H1 (cell line): ENCODE measurements around the gene ANKS1B. TPM values are rescaled to one million over a fixed set of nuclear protein-coding genes. Genes with fewer than 3 reads are reported as not detected.
"Not testable (repeated sequence)": the region's sequence is repeated elsewhere in the genome, so short reads cannot be mapped to it uniquely, and the experiment has no call there.

Source experiments
- CTCF ChIA-PET: fragments of 300-600 bp; sonication (Branson Sonifier 250); formaldehyde crosslinking; loops from one replicate; lab custom pipeline; 2021; ENCODE audit not compliant: partially characterized antibody; lab: Charles Lee
- POLR2A ChIA-PET: fragments of 300-600 bp; sonication (Branson Sonifier 250); formaldehyde crosslinking; loops from one replicate; lab custom pipeline; 2021; ENCODE audit warnings: inconsistent platforms; ENCODE audit not compliant: partially characterized antibody; lab: Charles Lee
- DNase-seq, 2 experiments: peaks; one replicate each; pipeline versions ENCODE4 v3.0.0 to v3.0.0-alpha.2; 2010 to 2022; ENCODE audit warnings: low spot score in 2 of 2, low read depth in 1 of 2, mixed read lengths in 1 of 2
- FAIRE-seq: peaks from 2 replicates; lab custom pipeline; 2011; peaks lifted over from hg19 to GRCh38; lab: Jason Lieb, UNC
- H2AFZ ChIP-seq: 2 replicates; pipeline ENCODE4 v1.8.1; 2012; ENCODE audit warnings: low read length, inconsistent platforms
- H2AK5ac ChIP-seq: 2 replicates; pipeline ENCODE4 v1.6.1; 2013; ENCODE audit warnings: low read depth, low read length
- H2BK120ac ChIP-seq: replicated peaks from 2 replicates; pipeline ENCODE3; 2013; ENCODE audit warnings: low read depth, low read length, inconsistent platforms
- H2BK12ac ChIP-seq: 2 replicates; pipeline ENCODE4 v1.6.1; 2013; ENCODE audit warnings: low read depth, low read length
- H2BK15ac ChIP-seq: 2 replicates; pipeline ENCODE4 v1.6.1; 2013; ENCODE audit warnings: low read length
- H2BK20ac ChIP-seq: 2 replicates; pipeline ENCODE4 v1.6.1; 2013; ENCODE audit warnings: low read length
- H2BK5ac ChIP-seq: 2 replicates; pipeline ENCODE4 v1.6.1; 2013; ENCODE audit warnings: low read depth, low read length
- H3K14ac ChIP-seq: 2 replicates; pipeline ENCODE4 v1.6.1; 2013; ENCODE audit warnings: inconsistent platforms; ENCODE audit not compliant: insufficient read length
- H3K18ac ChIP-seq: 2 replicates; pipeline ENCODE4 v1.6.1; 2013; ENCODE audit warnings: low read length; ENCODE audit errors: extremely low read depth
- H3K23ac ChIP-seq: 2 replicates; pipeline ENCODE4 v1.6.1; 2013; ENCODE audit warnings: inconsistent platforms; ENCODE audit not compliant: insufficient read length
- H3K23me2 ChIP-seq: 2 replicates; pipeline ENCODE4 v1.6.1; 2013; ENCODE audit warnings: low read depth, low read length
- H3K27ac ChIP-seq: 2 replicates; pipeline ENCODE4 v1.6.1; 2011; ENCODE audit warnings: low read depth, low read length, inconsistent platforms
- H3K27me3 ChIP-seq, 4 experiments: replicated peaks in 1 of 4; 1 replicate in 1 of 4; 2 replicates in 3 of 4; pipeline versions ENCODE4 v1.6.1 to v1.8.1; 2011 to 2013; ENCODE audit warnings: low read length in 3 of 4, mild to moderate bottlenecking in 3 of 4, inconsistent platforms in 2 of 4, mixed read lengths in 2 of 4, moderate library complexity in 1 of 4; ENCODE audit not compliant: control insufficient read depth in 3 of 4, insufficient read depth in 3 of 4; ENCODE audit errors: extremely low read depth in 1 of 4
- H3K36me3 ChIP-seq, 4 experiments: 2 replicates each; pipeline versions ENCODE4 v1.6.1 to v1.8.1; 2011 to 2013; ENCODE audit warnings: mild to moderate bottlenecking in 4 of 4, low read length in 3 of 4, moderate library complexity in 2 of 4, control low read depth in 1 of 4, inconsistent platforms in 1 of 4; ENCODE audit not compliant: insufficient read depth in 4 of 4, control insufficient read depth in 2 of 4
- H3K4ac ChIP-seq: replicated peaks from 2 replicates; pipeline ENCODE3; 2013; ENCODE audit warnings: low read length, low read depth, mixed read lengths, inconsistent platforms; ENCODE audit not compliant: insufficient read length
- H3K4me1 ChIP-seq, 4 experiments: replicated peaks in 1 of 4; 1 replicate in 1 of 4; 2 replicates in 3 of 4; pipeline versions ENCODE4 v1.6.1 to v1.8.1; 2011 to 2013; ENCODE audit warnings: low read length in 3 of 4, inconsistent platforms in 2 of 4, mixed read lengths in 1 of 4; ENCODE audit not compliant: insufficient read depth in 4 of 4, control insufficient read depth in 3 of 4
- H3K4me2 ChIP-seq, 2 experiments: 2 replicates each; pipeline versions ENCODE4 v1.6.1 to v1.8.1; 2011 to 2013; ENCODE audit warnings: low read depth in 2 of 2, low read length in 2 of 2, control low read depth in 1 of 2, inconsistent platforms in 1 of 2, mild to moderate bottlenecking in 1 of 2; ENCODE audit not compliant: insufficient read depth in 1 of 2
- H3K4me3 ChIP-seq, 4 experiments: fragments of 200-600, 300-600 bp in 1 of 4; sonication (generic), shearing (Covaris generic), sonication (Bioruptor Twin) in 1 of 4; 2 replicates each; pipeline versions ENCODE4 v1.5.1 to v1.8.1; 2011 to 2016; ENCODE audit warnings: low read length in 4 of 4, low read depth in 3 of 4, control low read depth in 2 of 4, inconsistent platforms in 2 of 4, mild to moderate bottlenecking in 2 of 4, mixed read lengths in 1 of 4, moderate library complexity in 1 of 4; ENCODE audit not compliant: insufficient read depth in 2 of 4; ENCODE audit errors: extremely low read depth in 1 of 4
- H3K56ac ChIP-seq: replicated peaks from 2 replicates; pipeline ENCODE3; 2013; ENCODE audit warnings: low read depth, mild to moderate bottlenecking, mixed read lengths, low read length, inconsistent platforms; ENCODE audit not compliant: insufficient read length
- H3K79me1 ChIP-seq: 2 replicates; pipeline ENCODE4 v1.6.1; 2013; ENCODE audit warnings: low read depth, low read length, control low read depth
- H3K79me2 ChIP-seq, 2 experiments: 2 replicates each; pipeline versions ENCODE4 v1.6.1 to v1.8.1; 2012 to 2013; ENCODE audit warnings: low read length in 2 of 2, mild to moderate bottlenecking in 2 of 2, inconsistent platforms in 1 of 2; ENCODE audit not compliant: insufficient read depth in 2 of 2, control insufficient read depth in 1 of 2
- H3K9ac ChIP-seq, 4 experiments: replicated peaks in 1 of 4; 1 replicate in 1 of 4; 2 replicates in 3 of 4; pipeline versions ENCODE4 v1.6.1 to v1.8.1; 2011 to 2013; ENCODE audit warnings: low read depth in 3 of 4, low read length in 3 of 4, control low read depth in 2 of 4, mild to moderate bottlenecking in 2 of 4, moderate library complexity in 2 of 4, inconsistent platforms in 1 of 4; ENCODE audit errors: extremely low read depth in 1 of 4
- H3K9me3 ChIP-seq, 2 experiments: 2 replicates each; pipeline versions ENCODE4 v1.6.1 to v1.8.1; 2012 to 2013; ENCODE audit warnings: mild to moderate bottlenecking in 2 of 2, moderate library complexity in 2 of 2, control low read depth in 1 of 2, inconsistent platforms in 1 of 2, low read depth in 1 of 2, low read length in 1 of 2, mixed read lengths in 1 of 2; ENCODE audit not compliant: insufficient read depth in 2 of 2
- H4K20me1 ChIP-seq, 2 experiments: replicated peaks in 1 of 2; 2 replicates each; pipeline versions ENCODE3 to v1.8.1; 2011 to 2013; ENCODE audit warnings: inconsistent platforms in 2 of 2, low read length in 2 of 2, mild to moderate bottlenecking in 1 of 2; ENCODE audit not compliant: insufficient read depth in 2 of 2, control insufficient read depth in 1 of 2
- H4K5ac ChIP-seq: 2 replicates; pipeline ENCODE4 v1.6.1; 2013; ENCODE audit warnings: low read length, low read depth, mixed read lengths, inconsistent platforms; ENCODE audit not compliant: insufficient read length
- H4K8ac ChIP-seq: 2 replicates; pipeline ENCODE4 v1.8.0; 2013; ENCODE audit warnings: mild to moderate bottlenecking, moderate library complexity, low read length, inconsistent platforms; ENCODE audit not compliant: insufficient read depth; ENCODE audit errors: extremely low read depth
- H4K91ac ChIP-seq: replicated peaks from 2 replicates; pipeline ENCODE3; 2013; ENCODE audit warnings: low read length, mixed read lengths, inconsistent platforms; ENCODE audit not compliant: insufficient read length
- WGBS, 2 experiments: shearing (Covaris generic) in 1 of 2; methylation state at CpG; one replicate each; pipeline versions ENCODE4 v1.1.6 to v1.1.7; 2013 to 2015; ENCODE audit warnings: low lambda C conversion rate in 2 of 2, mixed read lengths in 2 of 2, inconsistent platforms in 1 of 2, low coverage in 1 of 2, missing lambda C conversion rate in 1 of 2; ENCODE audit not compliant: insufficient replicate concordance in 2 of 2, insufficient coverage in 1 of 2, insufficient read length in 1 of 2; ENCODE audit errors: extremely low coverage in 1 of 2, missing lambda C conversion rate in 1 of 2; 5-methylcytosine and 5-hydroxymethylcytosine counted together
- polyA plus RNA-seq, 7 experiments: library from polyadenylated mRNA; depleted of rRNA in 3 of 7; stranded (reverse) in 5 of 7; unstranded in 2 of 7; fragments of >200 nt in 5 of 7; fragments of 200-250 nt in 2 of 7; gene quantifications; 1 replicate in 5 of 7; 2 replicates in 1 of 7; 4 replicates in 1 of 7; pipeline versions ENCODE4 v1.2.1 to v1.2.3, GENCODE V29; 2011 to 2013; ENCODE audit warnings: missing spikeins in 2 of 7, mixed read lengths in 2 of 7
- total RNA-seq: library from RNA; stranded (reverse); fragmentation: NEBNext Ultra II Directional; extraction: Animal tissue kit (Norgen Biotek cat#: 25700); gene quantifications from 2 replicates; pipeline ENCODE4 v1.2.1, GENCODE V29; 2021

ANKS1B gene
- total and polyA plus RNA-seq, 2 of the 8 experiments (the other 6 are each of a cell fraction or from before 2014, with no cell fraction given) = 2.7 to 6.1 TPM

DNA sequence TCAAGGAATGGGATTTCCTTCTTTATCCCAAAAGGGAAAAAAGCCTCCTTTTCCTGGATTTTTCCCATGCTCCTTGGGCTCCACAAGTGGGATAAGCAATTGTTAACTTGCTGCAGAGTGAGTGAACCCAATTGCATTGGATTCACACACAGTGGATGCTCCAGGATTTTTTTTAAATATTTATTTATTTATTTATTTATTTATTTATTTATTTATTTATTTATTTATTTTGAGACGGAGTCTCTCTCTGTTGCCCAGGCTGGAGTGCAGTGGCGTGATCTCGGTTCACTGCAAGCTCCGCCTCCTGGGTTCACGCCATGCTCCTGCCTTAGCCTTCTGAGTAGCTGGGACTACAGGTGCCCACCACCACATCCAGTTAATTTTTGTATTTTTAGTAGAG lies 1027.6 kb downstream of the ANKS1B start:
- H3K27me3 ChIP-seq, H4K91ac ChIP-seq, H2AFZ ChIP-seq, H3K23me2 ChIP-seq, H2AK5ac ChIP-seq, H3K4ac ChIP-seq, H2BK20ac ChIP-seq, H3K9me3 ChIP-seq, H4K20me1 ChIP-seq, H4K8ac ChIP-seq, H3K79me2 ChIP-seq, H4K5ac ChIP-seq, H3K4me3 ChIP-seq, FAIRE-seq, H3K18ac ChIP-seq, H3K23ac ChIP-seq, H3K36me3 ChIP-seq, H3K27ac ChIP-seq, POLR2A ChIA-PET, H3K9ac ChIP-seq, H3K4me1 ChIP-seq, H2BK5ac ChIP-seq, H2BK12ac ChIP-seq, DNase-seq, H3K14ac ChIP-seq, H2BK15ac ChIP-seq, H3K56ac ChIP-seq, H2BK120ac ChIP-seq, H3K4me2 ChIP-seq, H3K79me1 ChIP-seq: not testable (repeated sequence)
- CTCF ChIA-PET = interaction anchor here (0.6 to 6.8 kb wide), 25 partner anchors 11 to 390 kb away, joined by 3 to 36 read pairs (median 3); no protein-coding TSS in a partner anchor
- 92% methylated on average over 5 of the region's 5 CpGs; no CpG with 5 or more reads in 1 of the 2 experiments for WGBS, 2 experiments
